ENCODE data around the gene FOXA3. TPM values are rescaled to one million over a fixed set of nuclear protein-coding genes. Genes with fewer than 3 reads are reported as not detected.

FOXA3 gene
- total RNA-seq, 1 experiment from 2014 or later: 15.3 TPM

GRCh38 chr19:45822716-45823115 lies 41.4 kb upstream of the FOXA3 start:
- Mint-ChIP-seq H3K4me3 (ENCODE audit: unreplicated experiment) (no peak overlapping the region), H3K4me1 (ENCODE audit: low read depth, unreplicated experiment) (peaks cover 9% of the 10 kb centered on the region), H3K36me3 (ENCODE audit: insufficient read depth, unreplicated experiment) (peaks cover 77% of the 10 kb centered on the region), H3K9me3 (ENCODE audit: unreplicated experiment) (no peaks in the 10 kb centered on the region), H3K27me3 (ENCODE audit: insufficient read depth, unreplicated experiment) (no peaks in the 10 kb centered on the region), H3K27ac (ENCODE audit: unreplicated experiment) (no peak overlapping the region)
- Histone ChIP-seq H3K9me3 (no peaks in the 10 kb centered on the region), H3K4me1 (peaks cover 3% of the 10 kb centered on the region; the same call in 1 of the 2 replicates), H3K36me3 (ENCODE audit: control insufficient read depth, insufficient read depth, low read length) (peaks cover 4% of the 10 kb centered on the region), H3K27me3 (replicated peaks; ENCODE audit: control insufficient read depth, insufficient read depth, low read length) (no peaks in the 10 kb centered on the region), H3K4me3 (ENCODE audit: low read depth, low read length) (no peak overlapping the region)
- intact Hi-C loops (cut with micrococcal nuclease; ENCODE audit: unreplicated experiment): no loop called here
- ChIA-PET POLR2A (interaction anchor here (0.5 kb wide), 1 partner anchor 53 kb away, joined by 3 read pairs; no protein-coding TSS in a partner anchor), CTCF (interaction anchor here (0.6 kb wide), 1 partner anchor 58 kb away, joined by 5 read pairs; no protein-coding TSS in a partner anchor)
- no peak for TF ChIP-seq CTCF (IDR thresholded peaks at IDR 0.05; ENCODE audit: insufficient read depth in 1 of 2, low read depth in 1 of 2, low read length in 1 of 2, severe bottlenecking in 1 of 2, unreplicated experiment in 1 of 2)
- DNase-seq: no peak
- no TSS peak for BruUV-seq (replicated peaks)

- Histone ChIP-seq H3K9me3 (no peaks in the 10 kb centered on the region), H3K36me3 (ENCODE audit: control insufficient read depth, insufficient read depth, low read length) (peaks cover 4% of the 10 kb centered on the region), H3K4me3 (ENCODE audit: low read depth, low read length) (no peak overlapping the region), H3K27me3 (replicated peaks; ENCODE audit: control insufficient read depth, insufficient read depth, low read length) (no peaks in the 10 kb centered on the region), H3K4me1 (no peaks in the 10 kb centered on the region)
- Mint-ChIP-seq H3K4me1 (ENCODE audit: low read depth, unreplicated experiment) (peaks cover 7% of the 10 kb centered on the region), H3K9me3 (ENCODE audit: unreplicated experiment) (no peaks in the 10 kb centered on the region), H3K4me3 (ENCODE audit: unreplicated experiment) (no peak overlapping the region), H3K27ac (ENCODE audit: unreplicated experiment) (no peak overlapping the region), H3K27me3 (ENCODE audit: insufficient read depth, unreplicated experiment) (no peaks in the 10 kb centered on the region), H3K36me3 (ENCODE audit: insufficient read depth, unreplicated experiment) (peaks cover 77% of the 10 kb centered on the region)
- BruUV-seq (replicated peaks): no TSS peak
- intact Hi-C loops (cut with micrococcal nuclease; ENCODE audit: unreplicated experiment): no loop called here
- POLR2A ChIA-PET: interaction anchor here (0.5 kb wide), 1 partner anchor 53 kb away, joined by 3 read pairs; no protein-coding TSS in a partner anchor
- CTCF ChIA-PET: no interaction called here
- no peak for DNase-seq
- no peak for TF ChIP-seq CTCF (IDR thresholded peaks at IDR 0.05; ENCODE audit: insufficient read depth in 1 of 2, low read depth in 1 of 2, low read length in 1 of 2, severe bottlenecking in 1 of 2, unreplicated experiment in 1 of 2)
Measured at GRCh38 chr19:45823182-45823581, 40.9 kb upstream of the FOXA3 start.

GRCh38 chr19:45824041-45824471 lies 40.1 kb upstream of the FOXA3 start:
- ChIA-PET POLR2A (interaction anchor here (1.2 kb wide), 1 partner anchor 59 kb away, joined by 3 read pairs; no protein-coding TSS in a partner anchor), CTCF (interaction anchor here (0.6 kb wide), 1 partner anchor 53 kb away, joined by 3 read pairs; no protein-coding TSS in a partner anchor)
- Mint-ChIP-seq H3K27ac (ENCODE audit: unreplicated experiment) (no peak overlapping the region), H3K4me1 (ENCODE audit: low read depth, unreplicated experiment) (peaks cover 6% of the 10 kb centered on the region), H3K27me3 (ENCODE audit: insufficient read depth, unreplicated experiment) (no peaks in the 10 kb centered on the region), H3K9me3 (ENCODE audit: unreplicated experiment) (no peaks in the 10 kb centered on the region), H3K36me3 (ENCODE audit: insufficient read depth, unreplicated experiment) (peaks cover 79% of the 10 kb centered on the region), H3K4me3 (ENCODE audit: unreplicated experiment) (no peak overlapping the region)
- intact Hi-C loops (cut with micrococcal nuclease; ENCODE audit: unreplicated experiment): no loop called here
- no peaks in the 10 kb centered on the region for H3K4me1 ChIP-seq
- no peaks in the 10 kb centered on the region for H3K27me3 ChIP-seq (replicated peaks; ENCODE audit: control insufficient read depth, insufficient read depth, low read length)
- no peak for DNase-seq
- TF ChIP-seq CTCF (IDR thresholded peaks at IDR 0.05; ENCODE audit: insufficient read depth in 1 of 2, low read depth in 1 of 2, low read length in 1 of 2, severe bottlenecking in 1 of 2, unreplicated experiment in 1 of 2): no peak
- H3K9me3 ChIP-seq: no peaks in the 10 kb centered on the region
- no peak overlapping the region for H3K4me3 ChIP-seq (ENCODE audit: low read depth, low read length)
- H3K36me3 ChIP-seq (ENCODE audit: control insufficient read depth, insufficient read depth, low read length): peaks cover 6% of the 10 kb centered on the region
- BruUV-seq (replicated peaks): no TSS peak
